Ovary (tissue), 9 donors: ENCODE data around the gene NPHP4. TPM values are rescaled to one million over a fixed set of nuclear protein-coding genes. Genes with fewer than 3 reads are reported as not detected.
A peak's percentile ranks its signal among the peaks of the same experiment; 100 is the strongest.

Source experiments
- DNase-seq, 5 donors: peaks; one replicate each; pipeline ENCODE4 v3.0.0-alpha.2; 2019 to 2020
- H3K27ac ChIP-seq, 2 donors: fragments of 200-600 bp; one replicate each; pipeline versions ENCODE4 v1.5.1 to v1.8.0; 2019 to 2022
- H3K27me3 ChIP-seq: fragments of 200-600 bp; one replicate; pipeline ENCODE4 v1.8.0; 2022
- H3K36me3 ChIP-seq: fragments of 200-600 bp; sonication (generic); one replicate; pipeline ENCODE4 v1.5.1; 2019
- H3K4me1 ChIP-seq: one replicate; pipeline ENCODE4 v1.8.1; 2013; ENCODE audit warnings: mild to moderate bottlenecking, moderate library complexity; ENCODE audit not compliant: insufficient read depth
- H3K4me3 ChIP-seq: fragments of 200-600 bp; sonication (generic); one replicate; pipeline ENCODE4 v1.5.1; 2017
- H3K9me3 ChIP-seq, 2 donors: fragments of 200-600 bp in 1 of 2; sonication (generic) in 1 of 2; one replicate each; pipeline versions ENCODE4 v1.5.1 to v1.8.1; 2013 to 2019; ENCODE audit warnings: mild to moderate bottlenecking in 1 of 2, moderate library complexity in 1 of 2
- EP300 ChIP-seq: sonication (generic); formaldehyde crosslinking; IDR thresholded peaks from one replicate; pipeline ENCODE4 v1.6.1; 2017; ENCODE audit warnings: antibody characterized with exemption
- POLR2A ChIP-seq: fragments of 450-650 bp; IDR thresholded peaks from one replicate; pipeline ENCODE4 v1.6.1; 2017; ENCODE audit warnings: antibody characterized with exemption, mild to moderate bottlenecking, moderate library complexity
- WGBS, 3 donors: extraction: QIAGEN DNeasy Blood & Tissue Kit in 1 of 3; methylation state at CpG; one replicate each; pipeline versions ENCODE4 v1.1.5 to v1.1.7; 2013 to 2017; 5-methylcytosine and 5-hydroxymethylcytosine counted together
- intact Hi-C, 4 donors: fragments of 100-400 bp; cut with DNase I; formaldehyde crosslinking; loops; one replicate each; pipeline versions ENCODE4 v1.11.0 to v1.15.1; 2022 to 2023
- polyA plus RNA-seq, 2 donors: library from polyadenylated mRNA; stranded (reverse); fragments of 200-250 nt in 1 of 2; fragments of 350-450 nt in 1 of 2; fragmentation: Illumina TruSeq in 1 of 2; extraction: RNeasy Lipid Tissue Mini Kit (QIAGEN cat#74804) in 1 of 2; gene quantifications; one replicate each; pipeline ENCODE4 v1.2.3, GENCODE V29; 2013 to 2014
- total RNA-seq, 7 donors: library from RNA; depleted of rRNA in 2 of 7; stranded (reverse); fragments of >200 nt in 2 of 7; fragmentation: NEBNext Ultra II Directional in 3 of 7; extraction: Animal tissue kit (Norgen Biotek cat#: 25700) in 3 of 7; gene quantifications; one replicate each; pipeline versions ENCODE4 v1.1.0 to v1.2.4, GENCODE V29; 2016 to 2023
- TF ChIP-seq, protein P1 (sequence below), 3 donors: fragments of 450-650 bp in 2 of 3; fragments of 200-600 bp in 1 of 3; IDR thresholded peaks; one replicate each; pipeline versions ENCODE4 v1.5.1 to v1.8.0; 2016 to 2022; ENCODE audit warnings: antibody characterized with exemption in 3 of 3, mild to moderate bottlenecking in 1 of 3
- donor health status: DM: no; HTN: no; CAD: no; lungs with moderate emphysema.
- donor health status: DM: no; HTN: no; CAD: no.
- donor health status: Bipolar disorder and iron deficiency.
- donor health status: DM: yes; HTN: yes; CAD: no.
- donor health status: DM: no; HTN: no; CAD: no.
- donor health status: DM: yes; HTN: yes; CAD: no.

Gene NPHP4
- total and polyA plus RNA-seq, 9 donors: 1.5 to 20.8 (median 10.7) TPM

DNA sequence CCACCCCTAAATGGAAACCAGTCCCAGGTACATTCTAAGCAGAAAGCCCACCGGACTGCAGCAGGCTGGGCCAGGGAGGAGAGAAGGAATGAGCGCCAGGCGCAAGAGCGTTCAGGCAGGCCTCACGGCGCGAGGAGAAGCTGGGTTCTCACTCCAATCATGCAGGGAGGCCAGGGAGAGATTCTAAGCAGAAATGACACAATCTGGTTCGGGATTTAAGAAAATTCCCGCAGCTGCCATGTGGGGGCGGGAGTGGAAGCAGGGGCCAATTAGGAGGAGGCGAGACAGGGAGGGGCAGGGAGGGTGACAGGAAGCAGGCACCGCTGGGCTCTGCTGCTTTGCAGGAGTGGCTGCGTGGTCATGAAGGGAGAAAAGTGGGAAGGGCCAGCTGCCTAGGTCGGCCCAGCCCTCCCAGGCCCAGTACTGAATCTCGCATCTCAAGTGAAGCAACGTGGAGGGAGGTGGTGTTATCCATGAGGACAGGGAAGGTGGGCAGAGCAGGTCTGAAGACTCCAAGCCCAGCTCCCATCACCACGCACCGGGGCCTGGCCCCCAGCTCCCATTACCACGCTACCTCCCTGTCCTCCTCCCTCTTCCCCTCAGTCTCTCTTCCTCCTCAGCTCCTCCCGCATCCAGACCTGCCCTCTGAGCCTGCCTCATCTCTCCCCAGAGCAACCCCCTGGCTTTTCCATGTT lies 11.8 kb downstream of the NPHP4 start:
- TF ChIP-seq, protein P1, sequence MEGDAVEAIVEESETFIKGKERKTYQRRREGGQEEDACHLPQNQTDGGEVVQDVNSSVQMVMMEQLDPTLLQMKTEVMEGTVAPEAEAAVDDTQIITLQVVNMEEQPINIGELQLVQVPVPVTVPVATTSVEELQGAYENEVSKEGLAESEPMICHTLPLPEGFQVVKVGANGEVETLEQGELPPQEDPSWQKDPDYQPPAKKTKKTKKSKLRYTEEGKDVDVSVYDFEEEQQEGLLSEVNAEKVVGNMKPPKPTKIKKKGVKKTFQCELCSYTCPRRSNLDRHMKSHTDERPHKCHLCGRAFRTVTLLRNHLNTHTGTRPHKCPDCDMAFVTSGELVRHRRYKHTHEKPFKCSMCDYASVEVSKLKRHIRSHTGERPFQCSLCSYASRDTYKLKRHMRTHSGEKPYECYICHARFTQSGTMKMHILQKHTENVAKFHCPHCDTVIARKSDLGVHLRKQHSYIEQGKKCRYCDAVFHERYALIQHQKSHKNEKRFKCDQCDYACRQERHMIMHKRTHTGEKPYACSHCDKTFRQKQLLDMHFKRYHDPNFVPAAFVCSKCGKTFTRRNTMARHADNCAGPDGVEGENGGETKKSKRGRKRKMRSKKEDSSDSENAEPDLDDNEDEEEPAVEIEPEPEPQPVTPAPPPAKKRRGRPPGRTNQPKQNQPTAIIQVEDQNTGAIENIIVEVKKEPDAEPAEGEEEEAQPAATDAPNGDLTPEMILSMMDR (IDR thresholded peaks at IDR 0.05): no peak
- TF ChIP-seq EP300 (no peak), POLR2A (no peak)
- H3K4me3 ChIP-seq: no peak overlapping the region
- no peaks in the 10 kb centered on the region for H3K36me3 ChIP-seq
- no peaks in the 10 kb centered on the region for H3K9me3 ChIP-seq
- no peaks in the 10 kb centered on the region for H3K27me3 ChIP-seq
- intact Hi-C loops: no loop called here
- no peaks in the 10 kb centered on the region for H3K4me1 ChIP-seq
- peak in 1 of 5 donors; percentile 19 for DNase-seq
- H3K27ac ChIP-seq: no peak overlapping the region
- WGBS, 3 donors: 70% methylated on average over 20 of the region's 20 CpGs

GRCh38 chr1:5979536-5980313 lies 12.5 kb downstream of the NPHP4 start:
- H3K27ac ChIP-seq: no peak overlapping the region
- 92 to 97% (median 96%) methylated on average over 16 of the region's 16 CpGs for WGBS, 3 donors
- H3K9me3 ChIP-seq: no peaks in the 10 kb centered on the region
- peak in 1 of 5 donors; percentile 9 for DNase-seq
- no peaks in the 10 kb centered on the region for H3K36me3 ChIP-seq
- no peaks in the 10 kb centered on the region for H3K4me1 ChIP-seq
- no peak overlapping the region for H3K4me3 ChIP-seq
- intact Hi-C loops: loop anchor here in 2 of 4 donors (5.0 to 10.0 kb wide), 3 partner anchors 467 to 1325 kb away; partner anchors contain the start of gene AJAP1 (in 1 of the 2)
- H3K27me3 ChIP-seq: no peaks in the 10 kb centered on the region
- TF ChIP-seq POLR2A: no peak

DNA sequence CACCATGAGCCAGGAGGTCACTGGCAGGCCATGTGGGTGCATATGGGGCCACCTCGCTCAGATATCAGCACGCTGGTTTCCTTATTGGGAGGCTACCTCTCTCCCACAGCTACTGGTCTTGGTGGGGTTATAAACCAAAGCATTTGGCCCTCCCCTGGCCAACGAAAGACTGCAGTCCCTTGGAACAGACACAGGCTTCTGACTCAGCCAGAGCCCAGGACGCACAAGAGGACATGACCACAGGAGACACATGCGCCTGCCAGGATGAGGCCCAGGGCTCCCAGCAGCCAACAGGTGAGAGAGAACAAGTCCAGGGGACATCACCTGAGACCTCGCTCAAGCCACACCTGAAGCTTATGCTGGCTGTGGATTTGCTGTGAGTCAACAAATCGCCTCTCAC lies 13.8 kb downstream of the NPHP4 start:
- no peaks in the 10 kb centered on the region for H3K4me1 ChIP-seq
- H3K9me3 ChIP-seq: no peaks in the 10 kb centered on the region
- no peak overlapping the region for H3K27ac ChIP-seq
- H3K36me3 ChIP-seq: no peaks in the 10 kb centered on the region
- 79 to 92% (median 80%) methylated on average over 7 of the region's 7 CpGs for WGBS, 3 donors
- TF ChIP-seq EP300: no peak
- TF ChIP-seq POLR2A: no peak
- TF ChIP-seq, protein P1 (IDR thresholded peaks at IDR 0.05): no peak
- no peaks in the 10 kb centered on the region for H3K27me3 ChIP-seq
- no peak overlapping the region for H3K4me3 ChIP-seq
- intact Hi-C loops: loop anchor here in 2 of 4 donors (5.0 to 10.0 kb wide), 3 partner anchors 466 to 1324 kb away; partner anchors contain the start of gene AJAP1 (in 1 of the 2)
- DNase-seq: peak in 1 of 5 donors; percentile 9

- no peak overlapping the region for H3K27ac ChIP-seq
- TF ChIP-seq POLR2A: no peak
- TF ChIP-seq, protein P1 (IDR thresholded peaks at IDR 0.05): no peak
- TF ChIP-seq EP300: no peak
- no peaks in the 10 kb centered on the region for H3K4me1 ChIP-seq
- intact Hi-C loops: loop anchor here in 2 of 4 donors (5.0 to 10.0 kb wide), 3 partner anchors 465 to 1323 kb away; partner anchors contain the start of gene AJAP1 (in 1 of the 2)
- no peaks in the 10 kb centered on the region for H3K9me3 ChIP-seq
- WGBS, 3 donors: 82 to 90% (median 85%) methylated on average over 25 to 26 of the region's 26 CpGs
- DNase-seq: peak in 2 of 5 donors; percentile 11 to 15
- no peak overlapping the region for H3K4me3 ChIP-seq
- H3K27me3 ChIP-seq: no peaks in the 10 kb centered on the region
- H3K36me3 ChIP-seq: no peaks in the 10 kb centered on the region
Observed at GRCh38 chr1:5977494-5978444, 14.5 kb downstream of the NPHP4 start.
